BLaER1 (cell line): ENCODE data around the gene NEAT1.
A peak's percentile ranks its signal among the peaks of the same experiment; 100 is the strongest.

ENCODE experiments used
- H3K27ac ChIP-seq: shearing (Covaris generic); formaldehyde crosslinking; 2 replicates; pipeline ENCODE4 v1.8.1; 2022
- H3K27me3 ChIP-seq: shearing (Covaris generic); formaldehyde crosslinking; 2 replicates; pipeline ENCODE4 v1.8.1; 2022
- H3K36me3 ChIP-seq: shearing (Covaris generic); formaldehyde crosslinking; 2 replicates; pipeline ENCODE4 v1.8.1; 2022
- H3K4me1 ChIP-seq: shearing (Covaris generic); formaldehyde crosslinking; 2 replicates; pipeline ENCODE4 v1.8.1; 2022
- H3K4me2 ChIP-seq: shearing (Covaris generic); formaldehyde crosslinking; 2 replicates; pipeline ENCODE4 v1.8.1; 2022
- H3K4me3 ChIP-seq: shearing (Covaris generic); formaldehyde crosslinking; 2 replicates; pipeline ENCODE4 v1.8.1; 2022
- H3K9ac ChIP-seq: shearing (Covaris generic); formaldehyde crosslinking; 2 replicates; pipeline ENCODE4 v1.8.1; 2022
- H3K9me3 ChIP-seq: shearing (Covaris generic); formaldehyde crosslinking; 2 replicates; pipeline ENCODE4 v1.8.1; 2022
- H4K20me1 ChIP-seq: shearing (Covaris generic); formaldehyde crosslinking; 2 replicates; pipeline ENCODE4 v1.8.1; 2022
- Cebpa-rat ChIP-seq: shearing (Covaris generic); IDR thresholded peaks from 2 replicates; pipeline ENCODE4 v1.8.1; 2022

NEAT1 gene

DNA sequence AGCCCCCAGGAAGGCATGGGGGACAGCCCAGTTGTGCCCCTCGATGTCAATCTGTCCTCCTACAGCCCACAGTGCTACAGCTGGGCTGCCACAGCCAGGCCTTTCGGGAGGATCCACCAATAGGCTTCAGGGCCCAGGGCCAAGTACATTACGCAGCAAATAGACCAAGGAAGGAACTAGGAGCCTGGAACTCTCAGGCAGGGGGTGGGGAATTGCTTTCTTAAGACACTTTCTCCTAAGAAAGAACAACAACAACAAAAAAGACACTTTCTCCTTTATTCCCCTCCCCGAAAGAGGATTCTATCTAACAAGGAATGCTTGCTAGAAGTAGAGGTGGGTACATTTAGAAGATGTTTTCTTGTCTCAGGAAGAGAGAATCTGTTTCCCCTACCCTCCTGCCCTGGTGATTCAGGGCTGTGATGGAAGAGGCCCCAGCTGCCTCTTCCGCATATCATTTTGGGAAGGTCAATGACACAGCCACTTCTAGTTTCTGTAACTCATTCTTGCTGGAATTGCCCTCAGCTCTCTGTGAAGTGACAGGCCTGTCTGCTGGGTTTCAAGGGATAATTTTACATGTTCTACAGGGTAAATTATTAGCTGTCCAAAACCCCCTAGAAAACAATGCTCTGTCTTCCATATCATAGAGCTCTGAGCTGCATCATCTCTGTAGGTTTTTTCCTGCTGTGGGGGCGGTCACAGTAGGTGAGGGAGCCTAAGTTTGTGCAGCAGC lies 70.2 kb downstream of the NEAT1 start:
- H3K4me2 ChIP-seq = peak overlapping the region; percentile 92
- no peaks in the 10 kb centered on the region for H4K20me1 ChIP-seq
- peaks cover 92% of the 10 kb centered on the region for H3K4me1 ChIP-seq
- peak overlapping the region; percentile 91 for H3K27ac ChIP-seq
- H3K27me3 ChIP-seq = no peaks in the 10 kb centered on the region
- peak overlapping the region; percentile 50 for H3K4me3 ChIP-seq
- no peaks in the 10 kb centered on the region for H3K9me3 ChIP-seq
- no peaks in the 10 kb centered on the region for H3K36me3 ChIP-seq
- no peak for TF ChIP-seq Cebpa-rat
- peak overlapping the region; percentile 76 for H3K9ac ChIP-seq

DNA sequence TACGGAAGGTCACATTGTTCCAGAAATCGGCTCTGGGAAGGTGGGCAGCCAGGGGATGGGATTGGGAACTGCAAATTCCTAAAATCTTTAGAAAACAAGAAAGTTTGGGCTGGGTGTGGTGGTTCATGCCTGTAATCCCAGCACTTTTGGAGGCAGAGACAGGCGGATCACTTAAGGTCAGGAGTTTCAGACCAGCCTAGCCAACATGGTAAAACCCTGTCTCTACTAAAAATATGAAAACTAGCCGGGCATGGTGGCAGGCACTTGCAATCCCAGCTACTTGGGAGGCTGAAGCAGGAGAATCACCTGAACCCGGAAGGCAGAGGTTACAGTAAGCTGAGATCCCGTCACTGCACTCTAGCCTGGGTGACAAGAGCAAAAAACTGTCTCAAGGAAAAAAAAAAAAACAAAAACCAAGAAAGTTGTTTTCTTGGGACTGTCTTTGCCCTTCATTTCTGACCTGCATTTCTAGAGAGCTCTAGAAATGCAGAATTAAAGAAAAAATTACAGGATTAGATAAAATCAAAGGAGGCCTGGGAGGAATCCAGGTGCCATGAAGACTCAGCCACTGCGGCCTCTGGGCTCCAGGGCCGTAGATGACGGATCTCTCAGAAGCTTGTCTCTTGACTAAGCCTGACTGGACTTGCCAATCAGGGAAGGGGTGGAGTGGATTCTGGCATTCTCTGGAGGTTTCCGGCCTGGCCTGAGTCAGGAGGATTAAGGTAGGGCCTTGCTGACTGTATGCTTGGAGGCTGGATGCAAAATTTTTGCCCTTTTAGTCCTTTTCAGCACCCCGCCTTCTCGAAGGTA lies 71.0 kb downstream of the NEAT1 start:
- H3K4me3 ChIP-seq = peak overlapping the region; percentile 50
- TF ChIP-seq Cebpa-rat = no peak
- peak overlapping the region; percentile 76 for H3K9ac ChIP-seq
- H3K4me2 ChIP-seq = peak overlapping the region; percentile 92
- H3K27me3 ChIP-seq = no peaks in the 10 kb centered on the region
- H3K36me3 ChIP-seq = no peaks in the 10 kb centered on the region
- peaks cover 84% of the 10 kb centered on the region for H3K4me1 ChIP-seq
- H3K27ac ChIP-seq = peak overlapping the region; percentile 91
- no peaks in the 10 kb centered on the region for H4K20me1 ChIP-seq
- H3K9me3 ChIP-seq = no peaks in the 10 kb centered on the region
